ENCODE data around the gene STON1. TPM values are rescaled to one million over a fixed set of nuclear protein-coding genes. Genes with fewer than 3 reads are reported as not detected.

STON1 gene
- total and polyA plus RNA-seq, 2 of the 8 experiments (the other 6 are each of a cell fraction or from before 2014, with no cell fraction given), result 5.0 to 10.1 TPM

- Histone ChIP-seq H3K36me3 (ENCODE audit: control insufficient read depth in 2 of 4, insufficient read depth in 4 of 4, low read length in 3 of 4) (peaks cover 0 to 17% (median under 1%) of the 10 kb centered on the region in 4 experiments; a peak in 5 of 8 replicates), H3K4me2 (ENCODE audit: insufficient read depth in 1 of 2, low read depth in 2 of 2, low read length in 2 of 2) (no peak overlapping the region), H3K14ac (ENCODE audit: insufficient read length) (no peak overlapping the region), H4K5ac (ENCODE audit: insufficient read length, low read depth, low read length) (no peak overlapping the region), H4K91ac (replicated peaks; ENCODE audit: insufficient read length, low read length) (no peak overlapping the region), H3K4ac (replicated peaks; ENCODE audit: insufficient read length, low read depth, low read length) (no peak overlapping the region), H2BK15ac (ENCODE audit: low read length) (no peak overlapping the region), H3K56ac (replicated peaks; ENCODE audit: insufficient read length, low read depth, low read length) (no peak overlapping the region), H4K8ac (ENCODE audit: extremely low read depth, insufficient read depth, low read length) (no peak overlapping the region), H3K27me3 (replicated peaks in 1 of 4; ENCODE audit: control insufficient read depth in 3 of 4, extremely low read depth in 1 of 4, insufficient read depth in 3 of 4, low read length in 3 of 4) (no peaks in the 10 kb centered on the region), H4K20me1 (replicated peaks in 1 of 2; ENCODE audit: control insufficient read depth in 1 of 2, insufficient read depth in 2 of 2, low read length in 2 of 2) (no peaks in the 10 kb centered on the region), H3K79me1 (ENCODE audit: low read depth, low read length) (no peaks in the 10 kb centered on the region), H3K27ac (ENCODE audit: low read depth, low read length) (no peak overlapping the region), H3K23ac (ENCODE audit: insufficient read length) (no peak overlapping the region), H2AK5ac (ENCODE audit: low read depth, low read length) (no peak overlapping the region), H2BK20ac (ENCODE audit: low read length) (no peak overlapping the region), H2BK12ac (ENCODE audit: low read depth, low read length) (no peak overlapping the region), H2BK120ac (replicated peaks; ENCODE audit: low read depth, low read length) (no peak overlapping the region), H2AFZ (ENCODE audit: low read length) (no peak overlapping the region), H3K23me2 (ENCODE audit: low read depth, low read length) (no peaks in the 10 kb centered on the region), H3K9ac (replicated peaks in 1 of 4; ENCODE audit: extremely low read depth in 1 of 4, low read depth in 3 of 4, low read length in 3 of 4) (no peak overlapping the region), H3K79me2 (ENCODE audit: control insufficient read depth in 1 of 2, insufficient read depth in 2 of 2, low read length in 2 of 2) (no peaks in the 10 kb centered on the region), H2BK5ac (ENCODE audit: low read depth, low read length) (no peak overlapping the region), H3K4me3 (ENCODE audit: extremely low read depth in 1 of 4, insufficient read depth in 2 of 4, low read depth in 3 of 4, low read length in 4 of 4) (no peak overlapping the region), H3K4me1 (replicated peaks in 1 of 4; ENCODE audit: control insufficient read depth in 3 of 4, insufficient read depth in 4 of 4, low read length in 3 of 4) (no peaks in the 10 kb centered on the region), H3K18ac (ENCODE audit: extremely low read depth, low read length) (no peak overlapping the region), H3K9me3 (ENCODE audit: insufficient read depth in 2 of 2, low read depth in 1 of 2, low read length in 1 of 2) (no peaks in the 10 kb centered on the region)
- no peak for TF ChIP-seq CREB1 (IDR thresholded peaks at IDR 0.05)
- no peak for TF ChIP-seq EP300 (IDR thresholded peaks at IDR 0.05; ENCODE audit: borderline replicate concordance in 1 of 2, low read depth in 2 of 2, low read length in 2 of 2)
- TF ChIP-seq, protein P1, sequence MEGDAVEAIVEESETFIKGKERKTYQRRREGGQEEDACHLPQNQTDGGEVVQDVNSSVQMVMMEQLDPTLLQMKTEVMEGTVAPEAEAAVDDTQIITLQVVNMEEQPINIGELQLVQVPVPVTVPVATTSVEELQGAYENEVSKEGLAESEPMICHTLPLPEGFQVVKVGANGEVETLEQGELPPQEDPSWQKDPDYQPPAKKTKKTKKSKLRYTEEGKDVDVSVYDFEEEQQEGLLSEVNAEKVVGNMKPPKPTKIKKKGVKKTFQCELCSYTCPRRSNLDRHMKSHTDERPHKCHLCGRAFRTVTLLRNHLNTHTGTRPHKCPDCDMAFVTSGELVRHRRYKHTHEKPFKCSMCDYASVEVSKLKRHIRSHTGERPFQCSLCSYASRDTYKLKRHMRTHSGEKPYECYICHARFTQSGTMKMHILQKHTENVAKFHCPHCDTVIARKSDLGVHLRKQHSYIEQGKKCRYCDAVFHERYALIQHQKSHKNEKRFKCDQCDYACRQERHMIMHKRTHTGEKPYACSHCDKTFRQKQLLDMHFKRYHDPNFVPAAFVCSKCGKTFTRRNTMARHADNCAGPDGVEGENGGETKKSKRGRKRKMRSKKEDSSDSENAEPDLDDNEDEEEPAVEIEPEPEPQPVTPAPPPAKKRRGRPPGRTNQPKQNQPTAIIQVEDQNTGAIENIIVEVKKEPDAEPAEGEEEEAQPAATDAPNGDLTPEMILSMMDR (IDR thresholded peaks at IDR 0.05; ENCODE audit: control extremely low read depth in 1 of 3, insufficient read depth in 1 of 3, low read depth in 1 of 3, low read length in 3 of 3), result no peak
- POLR2A ChIA-PET (ENCODE audit: partially characterized antibody), result interaction anchor here (1.2 kb wide), 1 partner anchor 10 kb away, joined by 7 read pairs; no protein-coding TSS in a partner anchor
- DNase-seq (ENCODE audit: low read depth in 1 of 2, low spot score in 2 of 2) (no peak), FAIRE-seq (no peak)
- 86% methylated on average over 3 of the region's 3 CpGs; no CpG with 5 or more reads in 1 of the 2 experiments for WGBS, 2 experiments (ENCODE audit: extremely low coverage in 1 of 2, insufficient coverage in 1 of 2, insufficient read length in 1 of 2, insufficient replicate concordance in 2 of 2, low coverage in 1 of 2, low lambda C conversion rate in 2 of 2, missing lambda C conversion rate in 1 of 2)
- CTCF ChIA-PET (ENCODE audit: partially characterized antibody), result interaction anchor here (1.1 to 1.2 kb wide), 2 partner anchors 9 to 53 kb away, joined by 3 read pairs; no protein-coding TSS in a partner anchor
Measured at GRCh38 chr2:48488545-48488944, 41.4 kb upstream of the STON1 start.
